Cardiac fibroblast (primary cell): ENCODE measurements around the gene PMEPA1.

Source experiments
- DNase-seq, 2 donors: peaks; one replicate each; pipeline versions ENCODE4 v3.0.0 to v3.0.0-alpha.2; 2010; ENCODE audit warnings: low read depth in 2 of 2
- H3K4me3 ChIP-seq, 2 donors: replicated peaks in 1 of 2; 1 replicate in 1 of 2; 2 replicates in 1 of 2; pipeline ENCODE4 v1.5.1; 2011; ENCODE audit warnings: low read depth in 2 of 2, low read length in 2 of 2, mild to moderate bottlenecking in 2 of 2, moderate library complexity in 1 of 2
- TF ChIP-seq, protein P1 (sequence below): IDR thresholded peaks from one replicate; pipeline ENCODE4 v1.5.1; 2011; ENCODE audit warnings: low read depth, mild to moderate bottlenecking, low read length, inconsistent platforms

Gene PMEPA1

DNA sequence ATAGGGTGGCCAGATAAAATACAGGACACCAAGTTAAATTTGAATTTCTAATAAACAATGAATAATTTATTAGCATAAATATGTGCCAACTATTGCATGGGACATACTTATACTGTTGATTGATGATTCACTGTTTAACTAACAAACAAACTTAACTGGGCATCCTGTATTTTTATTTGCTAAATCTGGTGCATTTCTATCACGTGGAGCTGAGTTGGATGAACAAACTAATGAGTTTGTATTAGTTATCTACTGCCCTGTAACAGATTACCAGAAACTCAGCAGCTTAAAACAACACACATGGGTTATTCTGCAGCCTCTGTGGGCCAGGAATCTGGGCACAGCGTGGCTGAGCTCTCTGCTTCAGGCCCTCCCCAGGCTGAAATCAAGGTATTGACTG lies 28.2 kb upstream of the PMEPA1 start:
- TF ChIP-seq, protein P1, sequence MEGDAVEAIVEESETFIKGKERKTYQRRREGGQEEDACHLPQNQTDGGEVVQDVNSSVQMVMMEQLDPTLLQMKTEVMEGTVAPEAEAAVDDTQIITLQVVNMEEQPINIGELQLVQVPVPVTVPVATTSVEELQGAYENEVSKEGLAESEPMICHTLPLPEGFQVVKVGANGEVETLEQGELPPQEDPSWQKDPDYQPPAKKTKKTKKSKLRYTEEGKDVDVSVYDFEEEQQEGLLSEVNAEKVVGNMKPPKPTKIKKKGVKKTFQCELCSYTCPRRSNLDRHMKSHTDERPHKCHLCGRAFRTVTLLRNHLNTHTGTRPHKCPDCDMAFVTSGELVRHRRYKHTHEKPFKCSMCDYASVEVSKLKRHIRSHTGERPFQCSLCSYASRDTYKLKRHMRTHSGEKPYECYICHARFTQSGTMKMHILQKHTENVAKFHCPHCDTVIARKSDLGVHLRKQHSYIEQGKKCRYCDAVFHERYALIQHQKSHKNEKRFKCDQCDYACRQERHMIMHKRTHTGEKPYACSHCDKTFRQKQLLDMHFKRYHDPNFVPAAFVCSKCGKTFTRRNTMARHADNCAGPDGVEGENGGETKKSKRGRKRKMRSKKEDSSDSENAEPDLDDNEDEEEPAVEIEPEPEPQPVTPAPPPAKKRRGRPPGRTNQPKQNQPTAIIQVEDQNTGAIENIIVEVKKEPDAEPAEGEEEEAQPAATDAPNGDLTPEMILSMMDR: no peak
- no peak overlapping the region for H3K4me3 ChIP-seq
- DNase-seq: no peak

GRCh38 chr20:57737349-57737748 lies 27.5 kb upstream of the PMEPA1 start:
- TF ChIP-seq, protein P1: no peak
- DNase-seq: no peak
- no peak overlapping the region for H3K4me3 ChIP-seq

DNA sequence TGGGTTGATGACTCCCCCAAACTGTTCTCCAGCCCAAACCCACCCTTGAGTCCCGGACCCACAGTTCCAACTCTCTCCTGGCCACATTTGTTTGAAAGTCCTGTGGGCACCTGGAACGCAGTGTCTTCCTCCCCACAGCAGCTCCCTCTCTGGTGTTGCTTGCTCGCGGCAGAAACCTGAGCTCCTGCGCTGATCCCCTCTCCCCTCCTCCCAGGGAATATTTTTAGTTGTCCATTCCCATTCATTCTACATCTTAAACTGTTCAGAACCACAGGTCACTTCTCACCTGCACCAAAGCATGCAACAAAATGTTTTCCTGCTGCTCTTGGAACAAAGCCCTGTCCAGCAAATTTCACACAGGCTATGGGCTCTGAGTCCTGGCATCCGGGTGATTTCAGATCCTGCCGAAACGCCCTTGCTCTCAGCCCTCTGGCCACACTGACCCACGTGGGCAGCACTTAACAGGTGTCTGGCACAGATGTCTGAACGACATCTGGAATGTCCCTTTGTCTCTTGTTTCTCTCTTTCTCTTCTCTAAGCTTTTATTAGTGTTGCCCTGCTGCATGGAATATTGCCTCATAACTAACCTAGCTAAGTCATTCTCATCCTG lies 27.0 kb upstream of the PMEPA1 start:
- DNase-seq: no peak
- no peak overlapping the region for H3K4me3 ChIP-seq
- TF ChIP-seq, protein P1: no peak

GRCh38 chr20:57735831-57736737 lies 26.3 kb upstream of the PMEPA1 start:
- TF ChIP-seq, protein P1: no peak
- DNase-seq: no peak

DNA sequence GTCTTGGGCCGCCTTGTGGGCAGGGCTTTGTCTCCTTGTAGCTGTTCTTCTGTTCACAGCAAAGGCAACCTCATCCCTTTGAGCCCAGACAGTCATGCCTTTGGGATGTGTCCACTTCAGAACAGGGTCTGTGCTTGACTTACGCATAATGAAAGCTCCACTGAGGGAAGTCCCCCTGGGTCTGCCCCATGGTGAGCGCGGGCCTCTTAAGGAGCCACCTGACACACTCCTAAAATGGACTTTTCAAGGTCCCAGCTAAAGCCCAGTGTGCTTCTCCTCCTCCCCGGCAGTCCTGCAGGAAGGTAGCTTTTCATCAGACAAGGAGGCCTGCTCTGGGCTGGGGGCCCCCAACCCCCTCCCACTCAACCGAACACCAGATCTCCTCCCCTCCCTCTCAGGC lies 24.9 kb upstream of the PMEPA1 start:
- TF ChIP-seq, protein P1: no peak
- DNase-seq: no peak
- no peak overlapping the region for H3K4me3 ChIP-seq

More at GRCh38 chr20:57735831-57736737, 26.3 kb upstream of the PMEPA1 start:
- no peak overlapping the region for H3K4me3 ChIP-seq

GRCh38 chr20:57732226-57732625 lies 22.4 kb upstream of the PMEPA1 start:
- TF ChIP-seq, protein P1: no peak
- no peak overlapping the region for H3K4me3 ChIP-seq
- no peak for DNase-seq
